Parathyroid adenoma (tissue), 2 donors: ENCODE results near the gene HGS.
"Not testable (repeated sequence)": the region's sequence is repeated elsewhere in the genome, so short reads cannot be mapped to it uniquely, and the experiment has no call there.

Experiments used
- H2AFZ ChIP-seq: fragments of 300-600 bp; sonication (generic); one replicate; pipeline ENCODE4 v1.7.0; 2017; ENCODE audit warnings: antibody characterized with exemption, mild to moderate bottlenecking
- H3K27ac ChIP-seq: fragments of 300-600 bp; sonication (generic); one replicate; pipeline ENCODE4 v1.7.0; 2017
- H3K27me3 ChIP-seq: fragments of 300-600 bp; sonication (generic); one replicate; pipeline ENCODE4 v1.7.0; 2017; ENCODE audit warnings: low read length; ENCODE audit not compliant: control insufficient read depth, insufficient read depth
- H3K36me3 ChIP-seq: fragments of 300-600 bp; sonication (generic); one replicate; pipeline ENCODE4 v1.7.0; 2017; ENCODE audit warnings: low read length; ENCODE audit not compliant: control insufficient read depth, insufficient read depth
- H3K4me1 ChIP-seq: fragments of 300-600 bp; sonication (generic); one replicate; pipeline ENCODE4 v1.7.0; 2017; ENCODE audit warnings: control low read depth
- H3K4me2 ChIP-seq: fragments of 300-600 bp; sonication (generic); one replicate; pipeline ENCODE4 v1.7.0; 2017; ENCODE audit warnings: low read length
- H3K4me3 ChIP-seq: fragments of 300-600 bp; sonication (generic); one replicate; pipeline ENCODE4 v1.7.0; 2017; ENCODE audit warnings: low read depth, low read length
- H3K79me2 ChIP-seq: fragments of 300-600 bp; sonication (generic); one replicate; pipeline ENCODE4 v1.7.0; 2017; ENCODE audit warnings: control low read depth
- H3K9ac ChIP-seq: fragments of 300-600 bp; sonication (generic); one replicate; pipeline ENCODE4 v1.7.0; 2017; ENCODE audit warnings: mild to moderate bottlenecking
- H3K9me3 ChIP-seq: fragments of 300-600 bp; sonication (generic); one replicate; pipeline ENCODE4 v1.7.0; 2017; ENCODE audit warnings: low read length; ENCODE audit not compliant: control insufficient read depth
- CTCF ChIP-seq: fragments of 300-600 bp; sonication (generic); IDR thresholded peaks from one replicate; pipeline ENCODE4 v1.7.0; 2017; ENCODE audit warnings: antibody characterized with exemption, mild to moderate bottlenecking
- donor health status: primary hyperparathyroidism.

Gene HGS

DNA sequence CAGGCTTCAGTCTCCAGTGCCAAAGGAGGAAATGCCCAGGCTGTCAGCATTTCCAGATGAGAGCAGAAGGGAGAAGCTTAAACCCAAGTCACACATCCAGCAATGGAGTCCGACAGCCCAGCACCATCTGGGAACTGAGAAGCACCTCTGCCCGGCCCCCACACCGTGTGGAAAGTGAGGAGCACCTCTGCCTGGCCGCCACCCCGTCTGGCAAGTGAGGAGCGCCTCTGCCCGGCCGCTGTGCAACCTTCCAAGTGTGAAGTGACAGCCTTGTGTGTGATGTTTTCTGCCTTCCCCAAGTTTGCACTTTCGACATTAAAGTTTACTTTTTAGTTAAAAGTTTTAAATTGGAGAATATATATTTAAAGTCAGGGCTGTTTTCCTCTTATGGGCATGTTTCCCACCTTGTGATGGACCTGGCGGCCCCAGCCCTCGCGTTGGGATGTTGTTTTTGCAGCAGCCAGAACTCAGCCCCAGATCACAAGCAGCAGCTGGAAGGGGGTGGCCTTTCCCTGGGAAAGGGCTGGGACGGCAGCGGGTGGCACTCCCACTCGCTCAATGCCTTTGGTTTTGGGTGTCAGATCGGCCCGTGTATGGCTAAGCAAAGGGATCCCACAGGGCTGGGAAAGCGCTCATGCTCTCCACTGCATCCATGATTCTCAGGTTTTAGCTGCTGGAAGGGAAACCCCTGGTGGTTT is 10.1 kb upstream of the HGS start:
- no peak overlapping the region for H3K27ac ChIP-seq
- no peaks in the 10 kb centered on the region for H3K36me3 ChIP-seq

DNA sequence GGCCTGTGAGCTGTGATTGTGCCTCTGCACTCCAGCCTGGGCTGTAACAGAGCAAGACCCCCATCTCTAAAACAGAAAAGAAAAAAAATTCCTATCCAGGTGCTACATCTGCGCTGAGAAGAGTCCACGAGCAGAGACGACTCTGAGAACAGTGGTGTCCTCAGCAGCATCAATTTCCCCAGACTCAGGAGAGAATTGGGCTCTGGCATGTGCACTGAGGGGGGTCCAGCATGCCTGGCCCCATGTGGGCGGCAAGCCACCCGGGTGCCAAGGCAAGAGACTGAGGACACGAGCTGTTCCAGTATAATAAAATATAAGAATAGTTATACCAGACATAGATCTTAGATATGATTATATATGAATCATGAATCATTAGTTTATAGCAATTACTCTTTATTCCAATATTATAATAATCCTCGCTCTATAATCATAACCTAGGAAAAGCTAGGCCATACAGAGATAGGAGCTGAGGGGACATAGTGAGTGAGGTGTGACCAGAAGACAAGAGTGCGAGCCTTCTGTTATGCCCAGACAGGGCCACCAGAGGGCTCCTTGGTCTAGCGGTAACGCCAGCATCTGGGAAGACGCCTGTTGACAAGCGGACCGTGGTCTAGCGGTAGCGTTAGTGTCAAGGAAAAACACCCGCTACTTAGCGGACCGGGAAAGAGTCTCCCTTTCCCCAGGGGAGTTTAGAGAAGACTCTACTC is 8.1 kb upstream of the HGS start:
- H3K36me3 ChIP-seq, H3K9ac ChIP-seq, H3K27me3 ChIP-seq, H3K4me2 ChIP-seq, H3K4me1 ChIP-seq, H3K79me2 ChIP-seq, H3K4me3 ChIP-seq, H2AFZ ChIP-seq, H3K27ac ChIP-seq, H3K9me3 ChIP-seq: not testable (repeated sequence)
- TF ChIP-seq CTCF: peak; percentile 70

More for the DNA sequence above, 10.1 kb upstream of the HGS start:
- peaks cover 4% of the 10 kb centered on the region for H3K79me2 ChIP-seq
- no peak overlapping the region for H3K9ac ChIP-seq
- H3K27me3 ChIP-seq: no peaks in the 10 kb centered on the region
- no peaks in the 10 kb centered on the region for H3K9me3 ChIP-seq
- no peaks in the 10 kb centered on the region for H3K4me1 ChIP-seq
- H2AFZ ChIP-seq: no peak overlapping the region
- no peak overlapping the region for H3K4me3 ChIP-seq
- TF ChIP-seq CTCF: no peak
- no peak overlapping the region for H3K4me2 ChIP-seq

- Histone ChIP-seq H3K79me2 (peaks cover 2% of the 10 kb centered on the region), H3K9me3 (no peaks in the 10 kb centered on the region), H3K4me1 (no peaks in the 10 kb centered on the region), H3K36me3 (no peaks in the 10 kb centered on the region), H2AFZ (no peak overlapping the region), H3K4me2 (no peak overlapping the region), H3K27ac (no peak overlapping the region), H3K9ac (no peak overlapping the region), H3K4me3 (no peak overlapping the region), H3K27me3 (no peaks in the 10 kb centered on the region)
- TF ChIP-seq CTCF: no peak
These were observed 6.9 kb upstream of the HGS start for GRCh38 chr17:81676906-81677305.

DNA sequence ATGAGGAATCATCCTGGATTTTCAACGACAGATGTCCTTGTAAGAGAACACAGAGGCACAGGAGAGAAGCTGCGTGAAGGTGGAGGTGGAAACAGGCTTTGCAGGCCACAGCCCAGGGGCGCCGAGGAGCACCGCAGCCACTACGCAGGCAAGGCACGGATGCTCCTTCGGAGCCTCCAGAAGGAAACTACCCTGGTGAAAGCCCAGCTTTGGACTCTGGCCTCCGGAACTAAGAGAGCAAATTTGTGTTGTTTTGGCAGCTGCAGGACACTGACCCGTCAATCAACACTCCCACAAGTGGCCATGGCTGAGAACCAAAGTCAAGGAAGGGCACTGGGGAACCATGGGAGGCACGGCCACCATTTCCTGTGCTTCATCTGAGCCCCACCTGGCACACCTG is 3.7 kb upstream of the HGS start:
- H3K27me3 ChIP-seq: no peaks in the 10 kb centered on the region
- H3K4me1 ChIP-seq: peaks cover 7% of the 10 kb centered on the region
- H3K27ac ChIP-seq: no peak overlapping the region
- no peak overlapping the region for H3K9ac ChIP-seq
- no peak overlapping the region for H3K4me3 ChIP-seq
- H3K36me3 ChIP-seq: no peaks in the 10 kb centered on the region
- no peak for TF ChIP-seq CTCF
- H3K4me2 ChIP-seq: no peak overlapping the region
- H2AFZ ChIP-seq: no peak overlapping the region
- peaks cover 18% of the 10 kb centered on the region for H3K79me2 ChIP-seq
- no peaks in the 10 kb centered on the region for H3K9me3 ChIP-seq
